DOHH2 (cell line): ENCODE measurements around the gene ZCCHC17.

ENCODE experiments used
- EZH2phosphoT487 ChIP-seq: fragments of 200-600 bp; sonication (generic); IDR thresholded peaks from 2 replicates; pipeline ENCODE4 v1.6.1; 2017; ENCODE audit warnings: borderline replicate concordance, mild to moderate bottlenecking, antibody characterized with exemption, low read length, moderate library complexity, mixed read lengths
- TF ChIP-seq, protein P1 (sequence below): fragments of 200-600 bp; sonication (generic); IDR thresholded peaks from one replicate; pipeline ENCODE4 v1.5.1; 2014; ENCODE audit warnings: antibody characterized with exemption, mild to moderate bottlenecking, low read depth, low read length; ENCODE audit not compliant: poor library complexity, severe bottlenecking

DNA sequence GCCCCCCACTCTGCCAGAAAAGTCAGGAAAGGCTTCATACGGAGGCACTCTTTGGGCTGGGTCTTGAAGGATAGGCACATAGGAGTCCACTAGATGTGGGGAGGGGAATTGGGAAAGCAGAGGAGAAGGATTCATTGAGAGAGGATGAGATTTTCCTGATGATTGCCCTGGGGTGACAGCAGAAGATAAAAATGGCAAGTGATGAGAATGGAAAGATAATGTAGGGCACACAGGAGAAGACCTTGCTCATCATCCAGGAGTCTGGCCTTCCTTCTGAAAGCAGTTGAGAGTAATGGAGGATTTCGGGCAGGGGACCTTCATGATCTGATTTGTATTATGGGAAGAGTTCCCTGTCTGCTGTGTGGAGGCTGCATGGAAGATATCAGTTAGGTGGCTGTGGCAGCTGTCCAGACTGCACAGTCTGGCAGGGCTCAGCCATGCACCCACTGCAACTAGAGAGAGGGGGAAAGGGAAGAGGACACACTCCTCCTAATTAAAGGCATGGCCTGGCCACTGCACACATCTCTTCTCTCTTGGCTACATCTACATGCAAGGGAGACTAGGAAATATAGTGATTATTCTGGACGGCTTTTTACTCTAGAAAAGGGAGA, 85.7 kb downstream of the ZCCHC17 start:
- TF ChIP-seq, protein P1, sequence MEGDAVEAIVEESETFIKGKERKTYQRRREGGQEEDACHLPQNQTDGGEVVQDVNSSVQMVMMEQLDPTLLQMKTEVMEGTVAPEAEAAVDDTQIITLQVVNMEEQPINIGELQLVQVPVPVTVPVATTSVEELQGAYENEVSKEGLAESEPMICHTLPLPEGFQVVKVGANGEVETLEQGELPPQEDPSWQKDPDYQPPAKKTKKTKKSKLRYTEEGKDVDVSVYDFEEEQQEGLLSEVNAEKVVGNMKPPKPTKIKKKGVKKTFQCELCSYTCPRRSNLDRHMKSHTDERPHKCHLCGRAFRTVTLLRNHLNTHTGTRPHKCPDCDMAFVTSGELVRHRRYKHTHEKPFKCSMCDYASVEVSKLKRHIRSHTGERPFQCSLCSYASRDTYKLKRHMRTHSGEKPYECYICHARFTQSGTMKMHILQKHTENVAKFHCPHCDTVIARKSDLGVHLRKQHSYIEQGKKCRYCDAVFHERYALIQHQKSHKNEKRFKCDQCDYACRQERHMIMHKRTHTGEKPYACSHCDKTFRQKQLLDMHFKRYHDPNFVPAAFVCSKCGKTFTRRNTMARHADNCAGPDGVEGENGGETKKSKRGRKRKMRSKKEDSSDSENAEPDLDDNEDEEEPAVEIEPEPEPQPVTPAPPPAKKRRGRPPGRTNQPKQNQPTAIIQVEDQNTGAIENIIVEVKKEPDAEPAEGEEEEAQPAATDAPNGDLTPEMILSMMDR = no peak
- no peak for TF ChIP-seq EZH2phosphoT487
